WERI-Rb-1 (cell line): Measurements from ENCODE around the gene EYS.
"Not testable (repeated sequence)": the region's sequence is repeated elsewhere in the genome, so short reads cannot be mapped to it uniquely, and the experiment has no call there.

Experiments
- DNase-seq: peaks from one replicate; pipeline ENCODE4 v3.0.0-alpha.2; 2020
- H3K27ac ChIP-seq: fragments of 250-450 bp; sonication (Bioruptor Pico); 2 replicates; pipeline ENCODE4 v1.5.1; 2020; ENCODE audit warnings: mild to moderate bottlenecking, moderate library complexity
- H3K27me3 ChIP-seq: fragments of 250-450 bp; sonication (Bioruptor Pico); 2 replicates; pipeline ENCODE4 v1.5.1; 2021; ENCODE audit warnings: mild to moderate bottlenecking, low read depth, moderate library complexity; ENCODE audit not compliant: insufficient read depth, severe bottlenecking
- H3K36me3 ChIP-seq: fragments of 250-450 bp; sonication (Bioruptor Pico); 2 replicates; pipeline ENCODE4 v1.5.1; 2020; ENCODE audit warnings: mild to moderate bottlenecking, moderate library complexity
- H3K4me3 ChIP-seq: 2 replicates; pipeline ENCODE4 v1.5.1; 2011; ENCODE audit warnings: low read depth, mild to moderate bottlenecking, control low read depth, low read length
- H3K9me3 ChIP-seq: fragments of 250-450 bp; sonication (Bioruptor Pico); 2 replicates; pipeline ENCODE4 v1.5.1; 2021; ENCODE audit warnings: mild to moderate bottlenecking, moderate library complexity; ENCODE audit not compliant: severe bottlenecking
- TF ChIP-seq, protein P1 (sequence below): IDR thresholded peaks from 2 replicates; pipeline ENCODE4 v1.5.1; 2011; ENCODE audit warnings: low read depth, mild to moderate bottlenecking, control low read depth, inconsistent platforms, low read length

The EYS gene

DNA sequence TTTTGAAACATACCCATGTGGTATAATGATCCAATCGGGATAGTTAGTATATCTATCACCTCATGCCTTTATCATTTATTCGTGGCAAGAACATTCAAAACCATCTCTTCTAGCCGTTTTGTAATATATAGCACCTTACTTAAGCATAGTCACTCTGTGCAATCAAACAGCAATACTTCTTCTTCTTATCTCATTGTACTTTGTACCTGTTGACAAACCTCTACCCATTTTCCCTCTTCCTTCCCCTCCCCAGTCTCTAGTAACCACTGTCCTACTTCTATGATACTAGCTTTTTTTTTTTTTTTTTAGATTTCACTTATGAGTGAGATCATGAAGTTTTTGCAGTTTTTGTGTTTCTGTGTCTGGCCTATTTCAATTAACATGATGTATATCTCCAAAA is 296.7 kb downstream of the EYS start:
- Histone ChIP-seq H3K27me3 (no peaks in the 10 kb centered on the region), H3K9me3 (no peaks in the 10 kb centered on the region), H3K27ac (no peak overlapping the region), H3K4me3 (no peak overlapping the region), H3K36me3 (no peaks in the 10 kb centered on the region)
- DNase-seq, result no peak
- TF ChIP-seq, protein P1, sequence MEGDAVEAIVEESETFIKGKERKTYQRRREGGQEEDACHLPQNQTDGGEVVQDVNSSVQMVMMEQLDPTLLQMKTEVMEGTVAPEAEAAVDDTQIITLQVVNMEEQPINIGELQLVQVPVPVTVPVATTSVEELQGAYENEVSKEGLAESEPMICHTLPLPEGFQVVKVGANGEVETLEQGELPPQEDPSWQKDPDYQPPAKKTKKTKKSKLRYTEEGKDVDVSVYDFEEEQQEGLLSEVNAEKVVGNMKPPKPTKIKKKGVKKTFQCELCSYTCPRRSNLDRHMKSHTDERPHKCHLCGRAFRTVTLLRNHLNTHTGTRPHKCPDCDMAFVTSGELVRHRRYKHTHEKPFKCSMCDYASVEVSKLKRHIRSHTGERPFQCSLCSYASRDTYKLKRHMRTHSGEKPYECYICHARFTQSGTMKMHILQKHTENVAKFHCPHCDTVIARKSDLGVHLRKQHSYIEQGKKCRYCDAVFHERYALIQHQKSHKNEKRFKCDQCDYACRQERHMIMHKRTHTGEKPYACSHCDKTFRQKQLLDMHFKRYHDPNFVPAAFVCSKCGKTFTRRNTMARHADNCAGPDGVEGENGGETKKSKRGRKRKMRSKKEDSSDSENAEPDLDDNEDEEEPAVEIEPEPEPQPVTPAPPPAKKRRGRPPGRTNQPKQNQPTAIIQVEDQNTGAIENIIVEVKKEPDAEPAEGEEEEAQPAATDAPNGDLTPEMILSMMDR, result no peak

DNA sequence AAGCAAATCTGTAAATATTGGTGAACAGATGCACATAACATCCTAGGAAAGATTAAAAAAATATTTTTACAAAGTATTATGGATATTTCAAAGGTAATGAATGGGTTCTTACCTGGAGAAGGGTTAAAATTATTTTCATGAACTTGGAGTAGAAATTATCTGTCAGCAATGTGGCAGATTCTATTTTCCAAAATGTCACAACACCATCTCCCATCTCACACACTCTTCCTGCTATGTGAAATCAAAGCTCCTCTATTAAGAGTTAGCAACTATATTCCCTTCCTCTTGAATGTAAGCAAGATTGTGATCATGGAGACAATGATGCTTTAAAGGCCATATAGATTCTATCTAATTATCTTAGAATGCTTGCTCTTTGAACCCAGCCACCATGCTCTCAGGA is 304.5 kb downstream of the EYS start:
- no peak overlapping the region for H3K27ac ChIP-seq
- no peaks in the 10 kb centered on the region; the same call in 1 of the 2 replicates for H3K36me3 ChIP-seq
- no peak for DNase-seq
- TF ChIP-seq, protein P1, result no peak
- no peak overlapping the region for H3K4me3 ChIP-seq
- no peaks in the 10 kb centered on the region for H3K9me3 ChIP-seq
- H3K27me3 ChIP-seq, result no peaks in the 10 kb centered on the region

DNA sequence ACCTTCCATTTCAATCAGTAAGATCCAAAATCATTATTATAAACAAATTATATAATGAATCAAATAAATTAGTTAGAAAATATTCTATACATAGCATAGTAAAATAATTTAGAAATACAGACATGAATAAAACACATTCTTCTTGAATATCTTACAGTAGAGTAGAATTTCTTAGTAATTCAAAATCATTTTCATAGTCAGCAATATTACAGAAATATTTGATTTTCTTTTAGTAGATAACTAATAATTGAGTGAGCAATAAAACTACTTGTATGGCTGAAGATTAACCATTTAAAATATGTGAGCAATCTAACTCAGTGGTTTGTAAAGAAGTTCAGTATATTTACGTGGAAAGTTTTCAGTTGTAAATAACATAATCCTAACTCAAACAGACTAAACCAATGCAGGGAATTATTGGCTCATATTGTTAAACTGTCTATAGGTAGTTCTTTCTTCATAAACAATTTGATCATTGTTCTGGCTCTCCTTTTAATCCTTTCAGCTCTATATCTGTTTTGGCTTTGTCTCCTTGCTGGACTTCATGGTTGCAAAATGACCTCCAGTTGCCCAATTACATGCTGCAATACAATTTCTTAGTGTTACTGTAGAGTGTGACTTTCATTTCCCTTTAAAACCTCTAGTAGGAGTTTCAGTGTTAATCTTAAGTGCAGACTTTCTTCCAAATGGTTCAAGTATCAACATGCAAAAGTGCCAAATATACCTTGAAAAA is 307.5 kb downstream of the EYS start:
- H3K36me3 ChIP-seq, result no peaks in the 10 kb centered on the region; the same call in 1 of the 2 replicates
- no peak overlapping the region for H3K4me3 ChIP-seq
- no peak overlapping the region for H3K27ac ChIP-seq
- H3K27me3 ChIP-seq, result no peaks in the 10 kb centered on the region
- no peaks in the 10 kb centered on the region for H3K9me3 ChIP-seq
- DNase-seq, result no peak
- TF ChIP-seq, protein P1, result no peak

DNA sequence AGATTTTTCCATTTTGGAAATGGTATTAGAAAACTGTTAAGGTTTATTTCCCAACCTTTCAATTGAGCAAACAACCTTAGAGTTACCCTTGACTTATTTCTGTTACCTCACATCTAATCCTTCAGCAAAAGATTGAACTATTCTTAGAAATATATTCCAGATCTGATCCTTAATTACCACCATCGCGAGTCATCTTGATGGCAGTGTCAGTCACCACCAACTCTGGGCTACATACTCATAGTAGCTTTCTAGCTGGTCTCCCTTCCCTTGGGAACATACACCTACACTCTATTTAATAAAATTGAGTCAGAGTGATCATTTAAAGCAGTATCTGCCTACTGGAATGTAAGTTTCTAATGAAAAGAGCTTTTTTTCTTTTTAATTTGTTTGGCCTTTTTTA is 308.2 kb downstream of the EYS start:
- Histone ChIP-seq H3K36me3 (no peaks in the 10 kb centered on the region; the same call in 1 of the 2 replicates), H3K27me3 (no peaks in the 10 kb centered on the region), H3K9me3 (no peaks in the 10 kb centered on the region), H3K4me3 (no peak overlapping the region), H3K27ac (no peak overlapping the region)
- TF ChIP-seq, protein P1, result no peak
- DNase-seq, result no peak

DNA sequence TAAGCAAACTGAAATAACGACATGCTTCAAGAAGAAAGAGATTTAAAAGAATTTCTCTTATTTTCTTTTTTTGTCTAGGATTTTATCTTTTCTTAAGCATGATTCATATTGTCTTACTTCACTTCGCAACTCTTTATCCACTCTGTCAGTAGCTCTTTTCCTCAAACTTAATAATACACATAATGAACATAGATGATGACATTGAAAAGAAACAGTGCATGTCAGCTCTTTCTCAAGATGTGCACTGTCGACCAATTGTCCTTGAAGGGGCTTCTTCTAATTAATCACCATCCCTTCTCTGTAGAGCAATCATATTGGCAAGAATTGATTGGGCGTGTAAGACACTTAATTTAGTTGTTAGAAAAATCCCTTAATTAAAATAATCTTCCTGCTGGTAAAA is 356.5 kb downstream of the EYS start:
- Histone ChIP-seq H3K4me3 (no peak overlapping the region), H3K9me3 (no peaks in the 10 kb centered on the region), H3K36me3 (no peaks in the 10 kb centered on the region; the same call in 1 of the 2 replicates), H3K27ac (no peak overlapping the region), H3K27me3 (no peaks in the 10 kb centered on the region)
- no peak for DNase-seq
- TF ChIP-seq, protein P1, result no peak

DNA sequence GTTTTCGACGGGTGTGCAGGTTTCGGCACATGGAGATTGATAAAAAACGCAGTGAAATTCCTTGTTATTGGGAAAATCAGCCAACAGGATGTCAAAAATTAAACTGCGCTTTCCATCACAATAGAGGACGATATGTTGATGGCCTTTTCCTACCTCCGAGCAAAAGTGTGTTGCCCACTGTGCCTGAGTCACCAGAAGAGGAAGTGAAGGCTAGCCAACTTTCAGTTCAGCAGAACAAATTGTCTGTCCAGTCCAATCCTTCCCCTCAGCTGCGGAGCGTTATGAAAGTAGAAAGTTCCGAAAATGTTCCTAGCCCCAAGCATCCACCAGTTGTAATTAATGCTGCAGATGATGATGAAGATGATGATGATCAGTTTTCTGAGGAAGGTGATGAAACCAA is 404.4 kb downstream of the EYS start:
- H3K36me3 ChIP-seq, DNase-seq, H3K4me3 ChIP-seq, H3K27ac ChIP-seq, H3K27me3 ChIP-seq, H3K9me3 ChIP-seq: not testable (repeated sequence)
